NCI-H82 (cell line): ENCODE results near the gene NTMT1.
"Not testable (repeated sequence)": the region's sequence is repeated elsewhere in the genome, so short reads cannot be mapped to it uniquely, and the experiment has no call there.

Source experiments
- DNase-seq: peaks from one replicate; lab custom pipeline; 2025; lab: John Stamatoyannopoulos, UW

NTMT1 gene

DNA sequence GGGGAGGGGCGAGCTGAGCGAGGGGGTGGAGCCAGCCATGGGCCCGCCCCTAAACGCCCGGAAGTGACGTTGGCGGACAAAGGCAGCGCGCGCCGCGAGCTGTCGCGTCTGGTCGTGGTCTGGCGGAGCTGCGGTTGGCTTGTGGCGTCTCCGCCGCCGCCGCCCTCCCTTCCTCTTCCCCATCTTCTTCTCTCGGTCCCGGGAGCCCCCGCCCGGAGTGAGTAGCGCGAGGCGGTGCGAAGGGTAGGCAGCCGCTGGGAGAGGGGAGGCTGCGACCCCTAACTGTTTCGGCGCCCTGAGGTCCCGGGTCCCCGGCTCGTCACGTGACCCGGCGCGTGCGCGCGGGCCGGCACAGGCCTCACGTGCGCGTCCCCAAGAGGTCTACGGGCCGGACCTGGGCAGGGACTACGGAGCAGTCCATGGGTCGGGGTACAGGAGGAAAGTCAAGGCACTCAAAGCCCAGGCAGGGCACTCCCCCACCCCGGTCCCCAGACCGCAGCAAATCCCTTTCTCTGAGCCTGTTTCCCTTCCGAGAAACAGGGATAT is at the start of gene NTMT1:
NTMT1 (plus strand) TSS at position 85 of the 546 bp plus-strand sequence. CDS start 6,541 bp downstream, outside the sequence.
- DNase-seq, result peak; percentile 81

- DNase-seq, result peak; percentile 47
Measured at GRCh38 chr9:129576546-129577543, 49.1 kb upstream of the NTMT1 start.

DNA sequence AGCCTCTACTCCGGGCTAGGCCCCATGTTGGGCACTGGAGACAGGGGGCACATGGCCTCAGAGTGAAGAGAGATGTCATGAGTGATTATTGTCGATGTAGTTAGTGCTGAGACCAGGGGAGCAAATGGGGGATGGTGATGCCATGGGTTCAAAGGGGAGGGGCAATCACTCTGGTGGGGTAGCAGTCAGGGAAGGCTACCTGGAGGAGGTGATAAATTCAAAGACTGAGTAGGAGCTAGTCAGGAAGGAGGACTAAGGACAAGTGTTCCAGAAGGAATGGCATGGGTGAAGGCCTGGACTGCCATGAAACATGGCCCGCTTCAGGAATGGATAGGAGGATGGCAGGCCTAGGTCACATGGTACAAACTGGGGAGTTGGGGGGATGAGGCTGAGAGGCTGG is 46.7 kb upstream of the NTMT1 start:
- DNase-seq, result no peak

- DNase-seq, result no peak
Measured at GRCh38 chr9:129580211-129580915, 45.6 kb upstream of the NTMT1 start.

DNA sequence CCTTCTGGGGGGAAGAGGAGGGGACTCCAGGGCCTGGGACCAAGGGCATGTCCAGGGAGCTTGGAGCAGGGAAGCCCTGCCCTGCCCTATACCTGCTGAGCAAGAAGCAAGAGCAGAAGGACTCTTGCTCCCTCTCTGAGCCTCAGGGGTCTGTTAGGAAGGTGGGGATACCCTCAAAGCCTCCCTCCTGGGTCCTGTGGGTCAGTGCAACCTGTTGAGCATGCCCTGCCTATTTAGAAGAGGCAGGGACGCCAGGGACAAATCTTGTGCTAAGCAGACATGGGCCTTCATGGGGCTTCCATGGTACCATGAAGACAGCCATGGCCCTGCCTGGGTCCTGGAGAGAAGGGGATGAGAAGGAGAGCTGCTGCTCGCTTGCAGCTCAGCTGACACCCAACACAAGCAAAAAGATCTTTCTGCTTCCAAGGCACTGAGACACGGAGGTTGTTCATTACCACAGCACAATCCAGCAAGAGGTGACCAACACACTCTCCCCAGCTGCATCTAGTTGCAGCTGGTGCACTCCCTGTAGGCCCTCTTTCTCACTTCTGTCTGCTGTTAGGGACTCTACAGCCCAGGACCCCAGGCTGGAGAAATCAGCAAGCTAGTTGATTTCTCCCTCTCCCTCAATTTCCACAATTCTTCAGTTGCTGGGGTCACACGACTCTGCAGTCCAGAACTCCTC is 44.3 kb upstream of the NTMT1 start:
- no peak for DNase-seq

- DNase-seq, result no peak
Measured at GRCh38 chr9:129582855-129583254, 43.1 kb upstream of the NTMT1 start.

- no peak for DNase-seq
Measured at GRCh38 chr9:129583308-129584038, 42.5 kb upstream of the NTMT1 start.

GRCh38 chr9:129584136-129584535 is 41.8 kb upstream of the NTMT1 start:
- peak; percentile 89 for DNase-seq

DNA sequence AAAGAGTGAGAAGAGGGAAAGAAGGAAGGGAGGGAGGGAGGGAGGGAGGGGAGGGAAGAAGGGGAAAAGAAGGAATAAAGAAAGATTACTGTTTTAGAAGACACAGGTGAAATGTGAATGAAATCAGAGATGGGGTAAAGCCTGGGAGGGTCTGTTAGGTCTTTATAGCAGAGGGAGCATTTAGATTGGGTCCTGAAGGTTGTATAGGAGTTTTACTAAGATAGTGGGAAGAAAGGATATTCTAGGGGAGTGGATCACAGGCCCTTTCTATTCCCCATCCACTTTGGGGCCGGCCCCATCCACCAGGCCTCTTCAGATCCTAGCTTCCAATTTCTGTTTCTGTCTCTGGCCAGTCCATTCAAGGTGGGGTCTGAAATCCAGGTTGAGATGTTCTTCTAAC is 40.6 kb upstream of the NTMT1 start:
- no peak for DNase-seq

DNA sequence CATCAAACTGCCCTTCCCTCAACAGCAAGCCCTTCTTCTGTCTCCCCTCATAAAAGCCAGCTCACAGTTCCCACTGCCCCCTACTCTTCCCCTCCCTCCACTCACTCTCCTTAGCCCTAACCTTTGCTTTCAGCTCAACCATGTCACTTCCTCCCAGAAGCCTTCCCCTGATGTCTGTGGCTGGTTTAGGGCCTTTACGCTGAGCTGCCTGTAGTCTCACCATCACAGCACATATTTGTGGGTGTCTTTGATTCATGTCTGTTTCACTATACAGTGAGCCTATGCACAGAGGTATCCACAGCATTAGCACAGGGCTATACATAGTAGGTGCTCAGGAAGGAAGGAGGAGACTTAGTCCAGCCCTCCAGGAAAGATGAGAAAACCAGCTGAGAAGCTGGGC is 39.7 kb upstream of the NTMT1 start:
- DNase-seq, result no peak

DNA sequence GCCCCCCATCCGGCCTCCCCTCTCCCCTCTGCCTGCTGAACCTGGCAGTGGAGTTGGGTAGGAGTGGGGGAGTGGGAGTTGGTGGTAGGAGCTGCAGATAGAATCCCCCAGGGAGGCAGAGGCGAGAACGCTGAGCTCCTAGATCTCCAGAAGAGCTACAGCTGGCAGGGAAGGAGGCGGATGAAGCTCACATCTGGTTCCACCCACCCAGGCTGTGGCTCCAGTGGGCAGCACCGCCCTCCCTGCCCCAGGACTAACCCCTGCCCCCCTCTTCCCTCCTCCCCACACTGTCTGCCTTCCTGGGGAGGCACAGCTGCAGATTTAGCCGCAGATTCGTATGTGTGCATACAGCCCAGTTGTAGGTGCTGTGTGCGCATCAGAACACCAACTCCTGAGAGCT is 39.3 kb upstream of the NTMT1 start:
- peak; percentile 68 for DNase-seq

DNA sequence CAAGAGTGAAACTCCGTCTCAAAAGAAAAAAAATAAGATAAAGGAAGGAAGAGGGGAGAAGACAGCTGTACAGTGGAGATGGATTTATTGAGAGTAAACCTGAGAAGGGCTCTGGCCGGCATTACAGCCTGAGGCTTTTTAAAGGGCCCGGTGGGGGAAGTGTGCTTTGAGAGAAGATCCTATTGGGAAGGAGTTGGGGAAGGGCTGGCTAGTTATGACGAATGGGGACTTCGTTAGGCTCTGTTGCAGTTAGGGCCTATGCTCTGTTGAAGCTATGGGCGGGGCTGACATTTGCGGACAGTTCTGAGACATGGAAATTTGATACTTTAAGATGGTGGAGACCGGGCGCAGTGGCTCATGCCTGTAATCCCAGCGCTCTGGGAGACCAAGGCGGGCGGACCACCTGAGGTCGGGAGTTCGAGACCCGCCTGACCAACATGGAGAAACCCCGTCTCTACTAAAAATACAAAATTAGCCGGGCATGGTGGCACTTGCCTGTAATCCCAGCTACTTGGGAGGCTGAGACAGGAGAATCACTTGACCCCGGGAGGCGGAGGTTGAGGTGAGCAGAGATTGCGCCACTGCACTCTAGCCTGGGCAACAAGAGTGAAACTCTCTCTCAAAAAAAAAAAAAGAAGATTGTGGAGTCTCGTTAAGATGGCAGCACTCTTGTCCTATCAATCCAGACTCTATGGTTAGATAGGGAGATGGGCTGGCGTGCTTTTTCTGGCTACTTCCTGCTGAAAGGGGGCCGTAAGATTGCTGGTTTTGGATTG is 38.3 kb upstream of the NTMT1 start:
- DNase-seq, result peak; percentile 56

DNA sequence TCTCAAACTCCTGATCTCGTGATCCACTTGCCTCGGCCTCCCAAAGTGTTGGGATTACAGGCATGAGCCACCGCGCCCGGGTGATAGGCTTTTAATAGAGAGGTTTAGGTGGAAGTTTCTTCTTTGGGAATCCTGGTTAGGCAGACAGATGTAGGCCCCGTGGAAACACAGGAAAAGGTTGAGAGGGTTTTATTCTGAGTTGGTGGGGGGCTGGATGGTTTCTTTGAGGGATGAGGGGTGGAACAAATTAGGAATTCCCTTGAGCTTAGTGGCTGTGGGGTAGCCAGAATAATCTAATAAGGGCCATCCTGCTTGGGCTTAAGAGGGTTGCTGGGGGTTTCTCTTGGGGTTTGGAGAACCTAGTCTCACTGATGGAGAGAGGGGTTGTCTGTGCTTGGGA is 35.5 kb upstream of the NTMT1 start:
- peak; percentile 40 for DNase-seq

GRCh38 chr9:129591916-129592315 is 34.0 kb upstream of the NTMT1 start:
- DNase-seq, result no peak

DNA sequence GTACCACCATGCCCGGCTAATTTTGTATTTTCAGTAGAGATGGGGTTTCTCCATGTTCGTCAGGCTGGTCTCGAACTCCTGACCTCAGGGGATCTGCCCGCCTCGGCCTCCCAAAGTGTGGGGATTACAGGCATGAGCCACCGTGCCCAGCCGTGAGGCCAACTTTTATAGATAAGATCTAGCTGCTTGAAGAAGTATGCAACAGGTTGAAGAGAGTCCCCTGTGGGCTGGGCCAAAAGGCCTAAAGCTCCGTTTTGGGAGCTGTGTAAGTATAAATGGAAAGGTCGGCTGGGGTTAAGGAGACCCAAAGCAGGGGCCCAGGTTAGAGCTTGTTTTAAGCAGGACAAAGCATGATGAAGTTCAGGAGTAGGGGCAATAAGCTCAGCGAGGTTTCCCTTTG is 33.2 kb upstream of the NTMT1 start:
- DNase-seq, result not testable (repeated sequence)

GRCh38 chr9:129594632-129595031 is 31.3 kb upstream of the NTMT1 start:
- DNase-seq, result no peak

- DNase-seq, result no peak
Measured at GRCh38 chr9:129595311-129595741, 30.6 kb upstream of the NTMT1 start.

- DNase-seq, result no peak
Measured at GRCh38 chr9:129595903-129596540, 29.9 kb upstream of the NTMT1 start.

DNA sequence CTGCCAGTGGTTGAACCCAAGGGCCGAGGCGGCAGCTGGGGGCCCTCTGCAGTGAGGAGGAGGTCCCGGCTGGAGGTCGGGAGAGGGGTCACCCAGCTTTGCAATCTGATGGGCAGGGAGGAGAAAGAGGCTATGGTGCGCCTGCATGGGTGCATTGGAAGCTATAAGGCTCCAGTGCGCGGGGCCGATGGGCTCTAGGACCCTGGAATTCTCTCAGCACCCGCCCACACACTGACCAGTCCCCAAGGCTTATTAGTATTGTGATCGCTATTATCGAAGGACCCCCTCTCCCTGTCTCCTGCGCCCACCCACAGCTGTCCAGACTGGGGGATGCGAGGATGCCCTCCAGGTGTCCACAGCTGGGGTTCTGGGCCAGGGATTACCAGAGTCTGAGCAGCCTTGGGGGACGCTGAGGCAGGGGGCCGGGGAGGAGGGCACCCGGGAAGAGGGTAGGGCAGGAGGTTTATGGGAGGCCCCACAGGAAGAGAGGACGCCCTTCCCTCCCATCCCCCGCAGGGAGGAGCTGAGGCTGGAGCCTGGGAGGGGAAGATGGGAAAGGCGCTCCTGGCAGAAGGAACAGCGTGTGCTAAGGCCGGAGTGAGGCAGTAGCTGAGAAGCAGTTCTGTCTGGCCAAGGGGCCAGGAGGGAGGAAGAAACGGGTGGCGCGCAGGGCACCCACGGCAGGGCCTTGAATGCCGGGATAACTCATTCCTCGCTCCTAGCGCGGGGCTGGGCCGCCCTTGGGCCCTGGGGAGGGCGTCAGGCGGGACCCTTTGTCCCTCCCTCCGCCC is 29.2 kb upstream of the NTMT1 start:
- no peak for DNase-seq
